H1 (cell line): Measurements from ENCODE around the gene GOLGA1. TPM values are rescaled to one million over a fixed set of nuclear protein-coding genes. Genes with fewer than 3 reads are reported as not detected.
A peak's percentile ranks its signal among the peaks of the same experiment; 100 is the strongest.

Source experiments
- CTCF ChIA-PET: fragments of 300-600 bp; sonication (Branson Sonifier 250); formaldehyde crosslinking; loops from one replicate; lab custom pipeline; 2021; ENCODE audit not compliant: partially characterized antibody; lab: Charles Lee
- POLR2A ChIA-PET: fragments of 300-600 bp; sonication (Branson Sonifier 250); formaldehyde crosslinking; loops from one replicate; lab custom pipeline; 2021; ENCODE audit warnings: inconsistent platforms; ENCODE audit not compliant: partially characterized antibody; lab: Charles Lee
- DNase-seq, 2 experiments: peaks; one replicate each; pipeline versions ENCODE4 v3.0.0 to v3.0.0-alpha.2; 2010 to 2022; ENCODE audit warnings: low spot score in 2 of 2, low read depth in 1 of 2, mixed read lengths in 1 of 2
- FAIRE-seq: peaks from 2 replicates; lab custom pipeline; 2011; peaks lifted over from hg19 to GRCh38; lab: Jason Lieb, UNC
- H2AFZ ChIP-seq: 2 replicates; pipeline ENCODE4 v1.8.1; 2012; ENCODE audit warnings: low read length, inconsistent platforms
- H2AK5ac ChIP-seq: 2 replicates; pipeline ENCODE4 v1.6.1; 2013; ENCODE audit warnings: low read depth, low read length
- H2BK120ac ChIP-seq: replicated peaks from 2 replicates; pipeline ENCODE3; 2013; ENCODE audit warnings: low read depth, low read length, inconsistent platforms
- H2BK12ac ChIP-seq: 2 replicates; pipeline ENCODE4 v1.6.1; 2013; ENCODE audit warnings: low read depth, low read length
- H2BK15ac ChIP-seq: 2 replicates; pipeline ENCODE4 v1.6.1; 2013; ENCODE audit warnings: low read length
- H2BK20ac ChIP-seq: 2 replicates; pipeline ENCODE4 v1.6.1; 2013; ENCODE audit warnings: low read length
- H2BK5ac ChIP-seq: 2 replicates; pipeline ENCODE4 v1.6.1; 2013; ENCODE audit warnings: low read depth, low read length
- H3K14ac ChIP-seq: 2 replicates; pipeline ENCODE4 v1.6.1; 2013; ENCODE audit warnings: inconsistent platforms; ENCODE audit not compliant: insufficient read length
- H3K18ac ChIP-seq: 2 replicates; pipeline ENCODE4 v1.6.1; 2013; ENCODE audit warnings: low read length; ENCODE audit errors: extremely low read depth
- H3K23ac ChIP-seq: 2 replicates; pipeline ENCODE4 v1.6.1; 2013; ENCODE audit warnings: inconsistent platforms; ENCODE audit not compliant: insufficient read length
- H3K23me2 ChIP-seq: 2 replicates; pipeline ENCODE4 v1.6.1; 2013; ENCODE audit warnings: low read depth, low read length
- H3K27ac ChIP-seq: 2 replicates; pipeline ENCODE4 v1.6.1; 2011; ENCODE audit warnings: low read depth, low read length, inconsistent platforms
- H3K27me3 ChIP-seq, 4 experiments: replicated peaks in 1 of 4; 1 replicate in 1 of 4; 2 replicates in 3 of 4; pipeline versions ENCODE4 v1.6.1 to v1.8.1; 2011 to 2013; ENCODE audit warnings: low read length in 3 of 4, mild to moderate bottlenecking in 3 of 4, inconsistent platforms in 2 of 4, mixed read lengths in 2 of 4, moderate library complexity in 1 of 4; ENCODE audit not compliant: control insufficient read depth in 3 of 4, insufficient read depth in 3 of 4; ENCODE audit errors: extremely low read depth in 1 of 4
- H3K36me3 ChIP-seq, 4 experiments: 2 replicates each; pipeline versions ENCODE4 v1.6.1 to v1.8.1; 2011 to 2013; ENCODE audit warnings: mild to moderate bottlenecking in 4 of 4, low read length in 3 of 4, moderate library complexity in 2 of 4, control low read depth in 1 of 4, inconsistent platforms in 1 of 4; ENCODE audit not compliant: insufficient read depth in 4 of 4, control insufficient read depth in 2 of 4
- H3K4ac ChIP-seq: replicated peaks from 2 replicates; pipeline ENCODE3; 2013; ENCODE audit warnings: low read length, low read depth, mixed read lengths, inconsistent platforms; ENCODE audit not compliant: insufficient read length
- H3K4me1 ChIP-seq, 4 experiments: replicated peaks in 1 of 4; 1 replicate in 1 of 4; 2 replicates in 3 of 4; pipeline versions ENCODE4 v1.6.1 to v1.8.1; 2011 to 2013; ENCODE audit warnings: low read length in 3 of 4, inconsistent platforms in 2 of 4, mixed read lengths in 1 of 4; ENCODE audit not compliant: insufficient read depth in 4 of 4, control insufficient read depth in 3 of 4
- H3K4me2 ChIP-seq, 2 experiments: 2 replicates each; pipeline versions ENCODE4 v1.6.1 to v1.8.1; 2011 to 2013; ENCODE audit warnings: low read depth in 2 of 2, low read length in 2 of 2, control low read depth in 1 of 2, inconsistent platforms in 1 of 2, mild to moderate bottlenecking in 1 of 2; ENCODE audit not compliant: insufficient read depth in 1 of 2
- H3K4me3 ChIP-seq, 4 experiments: fragments of 200-600, 300-600 bp in 1 of 4; sonication (generic), shearing (Covaris generic), sonication (Bioruptor Twin) in 1 of 4; 2 replicates each; pipeline versions ENCODE4 v1.5.1 to v1.8.1; 2011 to 2016; ENCODE audit warnings: low read length in 4 of 4, low read depth in 3 of 4, control low read depth in 2 of 4, inconsistent platforms in 2 of 4, mild to moderate bottlenecking in 2 of 4, mixed read lengths in 1 of 4, moderate library complexity in 1 of 4; ENCODE audit not compliant: insufficient read depth in 2 of 4; ENCODE audit errors: extremely low read depth in 1 of 4
- H3K56ac ChIP-seq: replicated peaks from 2 replicates; pipeline ENCODE3; 2013; ENCODE audit warnings: low read depth, mild to moderate bottlenecking, mixed read lengths, low read length, inconsistent platforms; ENCODE audit not compliant: insufficient read length
- H3K79me1 ChIP-seq: 2 replicates; pipeline ENCODE4 v1.6.1; 2013; ENCODE audit warnings: low read depth, low read length, control low read depth
- H3K79me2 ChIP-seq, 2 experiments: 2 replicates each; pipeline versions ENCODE4 v1.6.1 to v1.8.1; 2012 to 2013; ENCODE audit warnings: low read length in 2 of 2, mild to moderate bottlenecking in 2 of 2, inconsistent platforms in 1 of 2; ENCODE audit not compliant: insufficient read depth in 2 of 2, control insufficient read depth in 1 of 2
- H3K9ac ChIP-seq, 4 experiments: replicated peaks in 1 of 4; 1 replicate in 1 of 4; 2 replicates in 3 of 4; pipeline versions ENCODE4 v1.6.1 to v1.8.1; 2011 to 2013; ENCODE audit warnings: low read depth in 3 of 4, low read length in 3 of 4, control low read depth in 2 of 4, mild to moderate bottlenecking in 2 of 4, moderate library complexity in 2 of 4, inconsistent platforms in 1 of 4; ENCODE audit errors: extremely low read depth in 1 of 4
- H3K9me3 ChIP-seq, 2 experiments: 2 replicates each; pipeline versions ENCODE4 v1.6.1 to v1.8.1; 2012 to 2013; ENCODE audit warnings: mild to moderate bottlenecking in 2 of 2, moderate library complexity in 2 of 2, control low read depth in 1 of 2, inconsistent platforms in 1 of 2, low read depth in 1 of 2, low read length in 1 of 2, mixed read lengths in 1 of 2; ENCODE audit not compliant: insufficient read depth in 2 of 2
- H4K20me1 ChIP-seq, 2 experiments: replicated peaks in 1 of 2; 2 replicates each; pipeline versions ENCODE3 to v1.8.1; 2011 to 2013; ENCODE audit warnings: inconsistent platforms in 2 of 2, low read length in 2 of 2, mild to moderate bottlenecking in 1 of 2; ENCODE audit not compliant: insufficient read depth in 2 of 2, control insufficient read depth in 1 of 2
- H4K5ac ChIP-seq: 2 replicates; pipeline ENCODE4 v1.6.1; 2013; ENCODE audit warnings: low read length, low read depth, mixed read lengths, inconsistent platforms; ENCODE audit not compliant: insufficient read length
- H4K8ac ChIP-seq: 2 replicates; pipeline ENCODE4 v1.8.0; 2013; ENCODE audit warnings: mild to moderate bottlenecking, moderate library complexity, low read length, inconsistent platforms; ENCODE audit not compliant: insufficient read depth; ENCODE audit errors: extremely low read depth
- H4K91ac ChIP-seq: replicated peaks from 2 replicates; pipeline ENCODE3; 2013; ENCODE audit warnings: low read length, mixed read lengths, inconsistent platforms; ENCODE audit not compliant: insufficient read length
- BACH1 ChIP-seq: IDR thresholded peaks from 2 replicates; pipeline ENCODE4 v1.6.1; 2012; ENCODE audit warnings: low read length, improper control_type of control experiment
- GTF2F1 ChIP-seq: IDR thresholded peaks from 2 replicates; pipeline ENCODE4 v1.6.1; 2012; ENCODE audit warnings: low read depth, low read length, improper control_type of control experiment, borderline replicate concordance
- KDM4A ChIP-seq: IDR thresholded peaks from one replicate; pipeline ENCODE4 v1.7.1; 2012; ENCODE audit warnings: low read depth, mild to moderate bottlenecking, moderate library complexity, low read length, inconsistent platforms; ENCODE audit not compliant: severe bottlenecking
- KDM5A ChIP-seq: fragments of 200-600 bp; IDR thresholded peaks from 2 replicates; pipeline ENCODE4 v1.7.1; 2012; ENCODE audit warnings: mild to moderate bottlenecking, low read length, inconsistent platforms, mixed read lengths
- YY1 ChIP-seq: IDR thresholded peaks from 2 replicates; pipeline ENCODE4 v1.6.1; 2011; ENCODE audit warnings: low read depth, mild to moderate bottlenecking, low read length
- WGBS, 2 experiments: shearing (Covaris generic) in 1 of 2; methylation state at CpG; one replicate each; pipeline versions ENCODE4 v1.1.6 to v1.1.7; 2013 to 2015; ENCODE audit warnings: low lambda C conversion rate in 2 of 2, mixed read lengths in 2 of 2, inconsistent platforms in 1 of 2, low coverage in 1 of 2, missing lambda C conversion rate in 1 of 2; ENCODE audit not compliant: insufficient replicate concordance in 2 of 2, insufficient coverage in 1 of 2, insufficient read length in 1 of 2; ENCODE audit errors: extremely low coverage in 1 of 2, missing lambda C conversion rate in 1 of 2; 5-methylcytosine and 5-hydroxymethylcytosine counted together
- polyA plus RNA-seq, 7 experiments: library from polyadenylated mRNA; depleted of rRNA in 3 of 7; stranded (reverse) in 5 of 7; unstranded in 2 of 7; fragments of >200 nt in 5 of 7; fragments of 200-250 nt in 2 of 7; gene quantifications; 1 replicate in 5 of 7; 2 replicates in 1 of 7; 4 replicates in 1 of 7; pipeline versions ENCODE4 v1.2.1 to v1.2.3, GENCODE V29; 2011 to 2013; ENCODE audit warnings: missing spikeins in 2 of 7, mixed read lengths in 2 of 7
- total RNA-seq: library from RNA; stranded (reverse); fragmentation: NEBNext Ultra II Directional; extraction: Animal tissue kit (Norgen Biotek cat#: 25700); gene quantifications from 2 replicates; pipeline ENCODE4 v1.2.1, GENCODE V29; 2021
- TF ChIP-seq, protein P1 (sequence below), 3 experiments: IDR thresholded peaks; 1 replicate in 2 of 3; 2 replicates in 1 of 3; pipeline versions ENCODE4 v1.5.1 to v1.6.1; 2011; ENCODE audit warnings: low read length in 3 of 3, mild to moderate bottlenecking in 3 of 3, inconsistent platforms in 2 of 3, low read depth in 1 of 3, moderate library complexity in 1 of 3; ENCODE audit not compliant: insufficient read depth in 1 of 3; ENCODE audit errors: control extremely low read depth in 1 of 3

GOLGA1 gene
- total and polyA plus RNA-seq, 2 of the 8 experiments (the other 6 are each of a cell fraction or from before 2014, with no cell fraction given): 4.8 to 6.5 TPM

DNA sequence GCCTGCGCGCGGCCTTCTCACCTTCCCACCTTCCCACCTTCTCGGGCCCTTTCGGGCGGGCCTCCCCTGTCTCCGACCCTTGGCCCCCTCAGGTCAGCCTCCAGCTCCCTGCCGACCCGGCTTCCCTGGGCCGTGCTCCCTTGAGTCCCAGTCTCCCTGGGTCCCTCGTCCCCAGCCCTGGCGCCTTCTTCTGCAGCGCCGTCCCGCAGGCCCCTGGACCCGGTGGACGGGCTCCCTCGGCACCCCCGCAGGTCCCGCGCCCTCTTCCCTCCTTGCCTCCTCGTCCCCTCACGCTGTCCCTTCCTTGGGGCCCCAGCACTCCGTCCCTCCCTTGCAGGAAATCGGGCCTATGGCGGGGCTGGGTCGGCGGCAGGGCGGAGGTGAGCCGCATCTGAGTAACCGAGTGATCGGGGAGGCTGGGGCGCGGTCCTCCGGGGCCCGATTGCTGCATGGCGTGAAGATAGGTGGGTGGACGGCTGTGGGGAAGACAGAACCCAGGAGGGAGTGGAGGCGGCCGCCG lies 71.4 kb downstream of the GOLGA1 start:
- no peak for DNase-seq
- Histone ChIP-seq H3K4me2 (peak overlapping the region; percentile 91 to 92), H3K79me1 (peaks cover 11% of the 10 kb centered on the region), H3K79me2 (peaks cover 20 to 62% of the 10 kb centered on the region in 2 experiments), H3K36me3 (peaks cover 0 to 19% (median 11%) of the 10 kb centered on the region in 4 experiments; a peak in 4 of 8 replicates), H3K4me1 (peaks cover 4 to 20% (median 13%) of the 10 kb centered on the region in 4 experiments), H3K9ac (peak overlapping the region; percentile 80 to 90 (median 84)), H3K18ac (peak overlapping the region; percentile 32), H2AK5ac (no peak overlapping the region), H2BK5ac (peak overlapping the region; percentile 60; the same call in 1 of the 2 replicates), H2BK12ac (no peak overlapping the region), H3K56ac (peak overlapping the region; percentile 78), H4K20me1 (peaks cover 23 to 27% of the 10 kb centered on the region in 2 experiments), H3K14ac (no peak overlapping the region), H4K8ac (peak overlapping the region; percentile 69; the same call in 1 of the 2 replicates), H3K23me2 (peaks cover 8% of the 10 kb centered on the region), H3K27me3 (no peaks in the 10 kb centered on the region), H2BK20ac (no peak overlapping the region), H3K23ac (no peak overlapping the region), H3K9me3 (no peaks in the 10 kb centered on the region), H4K5ac (peak overlapping the region; percentile 81), H3K27ac (peak overlapping the region; percentile 82), H3K4ac (peak overlapping the region; percentile 26), H3K4me3 (peak overlapping the region; percentile 86 to 95 (median 95)), H4K91ac (no peak overlapping the region), H2BK15ac (no peak overlapping the region), H2BK120ac (no peak overlapping the region), H2AFZ (no peak overlapping the region)
- ChIA-PET CTCF (interaction anchor here (1.0 to 1.5 kb wide), 5 partner anchors 9 to 250 kb away, joined by 3 to 6 read pairs (median 4); partner anchors contain the start of gene WDR38), POLR2A (interaction anchor here (0.7 to 31.1 kb wide), 5 partner anchors 6 to 302 kb away, joined by 3 to 573 read pairs (median 4); partner anchors contain the start of genes ARPC5L, RPL35 and WDR38)
- WGBS, 2 experiments: 2% methylated on average over 15 of the region's 41 CpGs; no CpG with 5 or more reads in 1 of the 2 experiments
- no peak for FAIRE-seq
- no peak for TF ChIP-seq GTF2F1
- TF ChIP-seq BACH1: no peak
- no peak for TF ChIP-seq YY1
- TF ChIP-seq, protein P1, sequence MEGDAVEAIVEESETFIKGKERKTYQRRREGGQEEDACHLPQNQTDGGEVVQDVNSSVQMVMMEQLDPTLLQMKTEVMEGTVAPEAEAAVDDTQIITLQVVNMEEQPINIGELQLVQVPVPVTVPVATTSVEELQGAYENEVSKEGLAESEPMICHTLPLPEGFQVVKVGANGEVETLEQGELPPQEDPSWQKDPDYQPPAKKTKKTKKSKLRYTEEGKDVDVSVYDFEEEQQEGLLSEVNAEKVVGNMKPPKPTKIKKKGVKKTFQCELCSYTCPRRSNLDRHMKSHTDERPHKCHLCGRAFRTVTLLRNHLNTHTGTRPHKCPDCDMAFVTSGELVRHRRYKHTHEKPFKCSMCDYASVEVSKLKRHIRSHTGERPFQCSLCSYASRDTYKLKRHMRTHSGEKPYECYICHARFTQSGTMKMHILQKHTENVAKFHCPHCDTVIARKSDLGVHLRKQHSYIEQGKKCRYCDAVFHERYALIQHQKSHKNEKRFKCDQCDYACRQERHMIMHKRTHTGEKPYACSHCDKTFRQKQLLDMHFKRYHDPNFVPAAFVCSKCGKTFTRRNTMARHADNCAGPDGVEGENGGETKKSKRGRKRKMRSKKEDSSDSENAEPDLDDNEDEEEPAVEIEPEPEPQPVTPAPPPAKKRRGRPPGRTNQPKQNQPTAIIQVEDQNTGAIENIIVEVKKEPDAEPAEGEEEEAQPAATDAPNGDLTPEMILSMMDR (IDR thresholded peaks at IDR 0.05; ENCODE audit: control extremely low read depth in 1 of 3, insufficient read depth in 1 of 3, low read depth in 1 of 3, low read length in 3 of 3): no peak
- TF ChIP-seq KDM5A: no peak
- no peak for TF ChIP-seq KDM4A
